ENCODE data around the gene VPS41. TPM values are rescaled to one million over a fixed set of nuclear protein-coding genes. Genes with fewer than 3 reads are reported as not detected.

The VPS41 gene
- total and polyA plus RNA-seq, 4 donors, result 9.2 to 24.1 (median 16.1) TPM

DNA sequence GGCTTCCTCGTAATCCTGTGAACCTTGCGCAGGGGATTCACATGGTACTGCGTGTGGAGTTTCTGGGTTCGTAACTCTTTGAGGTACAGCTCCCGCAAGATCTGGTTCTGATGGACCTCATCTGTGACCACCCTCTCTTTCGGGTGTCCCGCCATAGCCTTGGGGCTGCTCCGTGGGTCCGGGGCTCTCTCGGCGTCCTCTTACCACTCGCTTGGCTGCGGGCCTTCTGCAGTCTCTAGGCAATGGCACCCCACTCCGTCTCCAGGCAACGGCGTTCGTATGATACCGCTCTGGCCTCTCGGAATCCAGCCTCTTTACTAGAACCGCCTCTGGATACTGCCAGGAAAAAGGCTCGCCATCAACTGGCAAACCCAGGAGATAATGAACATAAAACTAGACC is 223.1 kb downstream of the VPS41 start:
- no peak for TF ChIP-seq FOXA2 (IDR thresholded peaks at IDR 0.05)
- no peak for TF ChIP-seq SP1 (IDR thresholded peaks at IDR 0.05)
- no peak for TF ChIP-seq EGR1 (IDR thresholded peaks at IDR 0.05; ENCODE audit: low read depth in 2 of 2)
- TF ChIP-seq FOXA1 (IDR thresholded peaks at IDR 0.05), result no peak
- TF ChIP-seq GABPA (IDR thresholded peaks at IDR 0.05 in 1 of 2, conservative IDR thresholded peaks at IDR 0.05 in 1 of 2), result no peak
- TF ChIP-seq YY1 (IDR thresholded peaks at IDR 0.05), result no peak
- no peak for TF ChIP-seq JUND (IDR thresholded peaks at IDR 0.05)
- TF ChIP-seq, protein P1, sequence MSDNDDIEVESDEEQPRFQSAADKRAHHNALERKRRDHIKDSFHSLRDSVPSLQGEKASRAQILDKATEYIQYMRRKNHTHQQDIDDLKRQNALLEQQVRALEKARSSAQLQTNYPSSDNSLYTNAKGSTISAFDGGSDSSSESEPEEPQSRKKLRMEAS (IDR thresholded peaks at IDR 0.05), result no peak
- no peaks in the 10 kb centered on the region for H3K27me3 ChIP-seq (ENCODE audit: control insufficient read depth in 4 of 4, insufficient read depth in 4 of 4, low read length in 3 of 4)
- no peak overlapping the region for H3K4me3 ChIP-seq (ENCODE audit: low read depth in 1 of 3, low read length in 3 of 3)
- H3K9me3 ChIP-seq (ENCODE audit: control insufficient read depth in 4 of 4, low read length in 3 of 4), result no peaks in the 10 kb centered on the region
- H3K36me3 ChIP-seq (ENCODE audit: control insufficient read depth in 4 of 4, insufficient read depth in 3 of 4, low read depth in 1 of 4, low read length in 3 of 4), result no peaks in the 10 kb centered on the region
- no peak overlapping the region for H3K9ac ChIP-seq (ENCODE audit: low read depth in 1 of 2, low read length in 2 of 2)
- no peak overlapping the region for H3K27ac ChIP-seq (ENCODE audit: low read depth in 1 of 2, low read length in 2 of 2)
- no peaks in the 10 kb centered on the region for H3K4me1 ChIP-seq (ENCODE audit: control insufficient read depth in 4 of 4, insufficient read depth in 4 of 4, low read length in 3 of 4)
- no peak for DNase-seq (ENCODE audit: low spot score)
- 93% methylated on average over 21 of the region's 21 CpGs for WGBS

GRCh38 chr7:38682606-38683005 is 226.4 kb downstream of the VPS41 start:
- no peak for DNase-seq (ENCODE audit: low spot score)
- H3K4me1 ChIP-seq (ENCODE audit: control insufficient read depth in 4 of 4, insufficient read depth in 4 of 4, low read length in 3 of 4), result no peaks in the 10 kb centered on the region
- no peak for TF ChIP-seq EGR1 (IDR thresholded peaks at IDR 0.05; ENCODE audit: low read depth in 2 of 2)
- no peaks in the 10 kb centered on the region for H3K27me3 ChIP-seq (ENCODE audit: control insufficient read depth in 4 of 4, insufficient read depth in 4 of 4, low read length in 3 of 4)
- H3K9ac ChIP-seq (ENCODE audit: low read depth in 1 of 2, low read length in 2 of 2), result no peak overlapping the region
- no peaks in the 10 kb centered on the region for H3K9me3 ChIP-seq (ENCODE audit: control insufficient read depth in 4 of 4, low read length in 3 of 4)
- H3K27ac ChIP-seq (ENCODE audit: low read depth in 1 of 2, low read length in 2 of 2), result no peak overlapping the region
- WGBS, result 82% methylated on average over 3 of the region's 3 CpGs
- H3K4me3 ChIP-seq (ENCODE audit: low read depth in 1 of 3, low read length in 3 of 3), result no peak overlapping the region
- no peaks in the 10 kb centered on the region for H3K36me3 ChIP-seq (ENCODE audit: control insufficient read depth in 4 of 4, insufficient read depth in 3 of 4, low read depth in 1 of 4, low read length in 3 of 4)

DNA sequence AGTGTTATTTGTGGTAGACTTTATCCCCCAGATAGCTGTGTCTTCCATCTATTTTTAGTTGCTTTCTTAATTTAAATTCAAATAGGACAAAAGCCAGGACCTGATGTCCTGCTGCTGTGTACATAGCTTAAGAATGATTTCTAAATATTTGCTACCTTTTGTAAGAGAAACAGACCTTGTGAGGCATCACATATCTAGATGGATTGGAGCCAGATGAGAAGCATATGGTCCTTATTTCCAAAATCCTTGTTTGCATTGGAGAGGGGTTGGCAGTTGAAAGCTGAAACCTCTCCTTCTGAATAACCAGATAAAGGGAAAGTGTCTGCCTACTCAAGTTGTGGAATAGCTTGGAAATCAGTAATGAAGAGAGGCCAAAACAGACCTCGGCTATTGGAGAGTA is 227.1 kb downstream of the VPS41 start:
- TF ChIP-seq SP1 (IDR thresholded peaks at IDR 0.05), result no peak
- TF ChIP-seq GABPA (IDR thresholded peaks at IDR 0.05 in 1 of 2, conservative IDR thresholded peaks at IDR 0.05 in 1 of 2), result no peak
- TF ChIP-seq RXRA (IDR thresholded peaks at IDR 0.05), result no peak
- no peak for TF ChIP-seq NR2F2 (IDR thresholded peaks at IDR 0.05)
- no peak for TF ChIP-seq FOXA1 (IDR thresholded peaks at IDR 0.05)
- TF ChIP-seq RAD21 (IDR thresholded peaks at IDR 0.05), result no peak
- TF ChIP-seq TAF1 (conservative IDR thresholded peaks at IDR 0.05), result no peak
- 55% methylated on average over 1 of the region's 1 CpG for WGBS
- H3K36me3 ChIP-seq (ENCODE audit: control insufficient read depth in 4 of 4, insufficient read depth in 3 of 4, low read depth in 1 of 4, low read length in 3 of 4), result no peaks in the 10 kb centered on the region
- no peak overlapping the region for H3K4me3 ChIP-seq (ENCODE audit: low read depth in 1 of 3, low read length in 3 of 3)
- H3K27me3 ChIP-seq (ENCODE audit: control insufficient read depth in 4 of 4, insufficient read depth in 4 of 4, low read length in 3 of 4), result no peaks in the 10 kb centered on the region
- no peak overlapping the region for H3K9ac ChIP-seq (ENCODE audit: low read depth in 1 of 2, low read length in 2 of 2)
- H3K4me1 ChIP-seq (ENCODE audit: control insufficient read depth in 4 of 4, insufficient read depth in 4 of 4, low read length in 3 of 4), result no peaks in the 10 kb centered on the region
- DNase-seq (ENCODE audit: low spot score), result no peak
- H3K9me3 ChIP-seq (ENCODE audit: control insufficient read depth in 4 of 4, low read length in 3 of 4), result no peaks in the 10 kb centered on the region
- H3K27ac ChIP-seq (ENCODE audit: low read depth in 1 of 2, low read length in 2 of 2), result no peak overlapping the region

GRCh38 chr7:38679419-38679818 is 229.6 kb downstream of the VPS41 start:
- Histone ChIP-seq H3K27ac (ENCODE audit: low read depth in 1 of 2, low read length in 2 of 2) (no peak overlapping the region), H3K27me3 (ENCODE audit: control insufficient read depth in 4 of 4, insufficient read depth in 4 of 4, low read length in 3 of 4) (no peaks in the 10 kb centered on the region), H3K4me3 (ENCODE audit: low read depth in 1 of 3, low read length in 3 of 3) (no peak overlapping the region), H3K4me1 (ENCODE audit: control insufficient read depth in 4 of 4, insufficient read depth in 4 of 4, low read length in 3 of 4) (no peaks in the 10 kb centered on the region), H3K9me3 (ENCODE audit: control insufficient read depth in 4 of 4, low read length in 3 of 4) (no peaks in the 10 kb centered on the region), H3K36me3 (ENCODE audit: control insufficient read depth in 4 of 4, insufficient read depth in 3 of 4, low read depth in 1 of 4, low read length in 3 of 4) (no peaks in the 10 kb centered on the region), H3K9ac (ENCODE audit: low read depth in 1 of 2, low read length in 2 of 2) (no peak overlapping the region)
- TF ChIP-seq FOXA1 (IDR thresholded peaks at IDR 0.05) (no peak), FOXA2 (IDR thresholded peaks at IDR 0.05) (no peak)
- DNase-seq (ENCODE audit: low spot score), result no peak
- 55% methylated on average over 3 of the region's 3 CpGs for WGBS

Measured in liver (tissue), 9 donors.